NCI-H748 treated with DMSO at 0.1 percent for 48 hours (cell line): Measurements from ENCODE around the gene DCTN4.
"Not testable (repeated sequence)": the region's sequence is repeated elsewhere in the genome, so short reads cannot be mapped to it uniquely, and the experiment has no call there.

Experiments used
- DNase-seq: peaks from one replicate; lab custom pipeline; 2025; lab: John Stamatoyannopoulos, UW

The DCTN4 gene

DNA sequence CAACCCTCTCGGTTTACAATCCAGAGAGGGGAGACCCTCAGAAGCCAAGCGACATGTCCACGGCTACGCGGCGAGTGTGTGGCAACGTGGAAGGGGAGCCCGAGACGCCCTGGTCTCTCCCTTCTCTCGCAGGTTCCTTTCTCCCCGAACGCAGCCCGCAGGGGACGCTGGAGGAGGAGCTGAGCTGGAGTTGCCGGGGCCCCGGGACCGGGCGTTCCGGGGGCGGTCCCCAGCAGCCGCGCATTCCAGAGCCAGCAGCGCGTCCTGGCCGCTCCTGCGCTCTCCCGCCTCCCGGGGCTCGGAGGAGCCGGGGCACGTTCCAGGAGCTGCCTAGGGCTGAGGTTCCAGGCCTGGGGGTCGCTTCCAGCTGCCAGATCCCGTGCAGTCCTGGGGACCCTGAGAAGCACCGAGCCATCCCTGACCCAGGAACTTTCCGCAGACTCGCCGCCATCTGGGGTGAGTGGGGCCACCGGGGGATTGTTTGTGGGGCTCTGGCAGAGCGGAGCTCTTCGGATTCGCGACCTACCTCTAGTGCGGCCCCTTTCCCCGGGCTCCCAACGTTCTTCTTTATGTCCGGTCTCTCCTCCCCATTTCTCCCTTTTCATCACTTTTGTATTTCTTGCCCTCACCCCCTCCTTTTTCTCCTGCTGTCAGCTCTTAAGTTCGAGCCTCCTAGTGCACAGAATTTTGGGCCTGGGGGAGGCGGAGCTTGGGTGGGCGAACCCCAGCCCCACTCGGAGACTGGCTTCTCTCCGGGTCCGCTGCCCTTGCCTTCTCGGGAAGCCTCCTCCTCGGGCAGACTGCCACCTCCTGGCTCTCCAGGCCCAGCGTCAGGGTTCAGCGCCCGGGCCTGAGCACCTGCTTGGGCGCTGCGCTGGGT, 19.9 kb upstream of the DCTN4 start, which contains the start of gene SMIM3:
Gene SMIM3, plus strand, starts transcription at position 241 of the 880 bp plus-strand sequence. CDS start 16,684 bp downstream, outside the sequence.
- peak; percentile 20 for DNase-seq

DNA sequence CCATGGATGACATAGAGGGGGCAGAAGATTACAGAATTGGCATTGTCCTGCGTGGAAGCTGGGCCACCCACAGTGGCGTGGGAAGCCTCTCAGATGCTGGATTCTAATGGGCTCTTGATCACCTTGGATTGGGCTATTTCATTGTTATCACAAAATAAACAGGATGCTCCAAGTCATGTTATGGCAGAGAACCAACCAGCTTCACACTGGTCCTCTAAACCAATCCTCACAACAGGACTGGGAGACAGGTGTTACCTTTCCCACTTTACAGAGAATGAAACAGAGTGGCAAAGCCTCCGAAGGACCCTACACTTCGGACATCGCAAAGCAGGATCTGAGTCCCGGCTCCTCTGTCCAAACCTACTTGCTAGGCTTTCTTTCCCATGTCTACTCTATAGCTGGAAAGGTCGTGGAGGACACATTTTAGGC, 19.3 kb upstream of the DCTN4 start:
- DNase-seq, result no peak

DNA sequence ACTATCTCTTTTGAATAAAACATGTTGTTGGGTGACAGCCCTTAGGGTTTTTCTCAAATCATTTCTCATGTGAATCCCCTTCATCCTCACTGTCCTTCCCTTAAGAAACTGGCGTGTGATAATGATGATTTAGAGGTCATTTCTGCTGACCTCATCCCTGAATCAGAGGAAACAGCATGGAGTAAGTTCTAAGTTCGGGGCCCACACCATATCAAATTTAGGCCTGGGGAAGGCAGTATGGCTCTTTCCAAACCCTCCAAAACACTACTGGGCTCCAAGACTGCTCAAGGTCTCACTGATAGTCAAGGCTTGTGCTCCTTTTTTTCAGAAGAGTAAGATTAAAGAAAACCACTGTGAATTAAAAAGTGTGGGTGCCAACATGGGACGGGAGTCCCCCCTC, 18.9 kb upstream of the DCTN4 start:
- DNase-seq, result no peak

DNA sequence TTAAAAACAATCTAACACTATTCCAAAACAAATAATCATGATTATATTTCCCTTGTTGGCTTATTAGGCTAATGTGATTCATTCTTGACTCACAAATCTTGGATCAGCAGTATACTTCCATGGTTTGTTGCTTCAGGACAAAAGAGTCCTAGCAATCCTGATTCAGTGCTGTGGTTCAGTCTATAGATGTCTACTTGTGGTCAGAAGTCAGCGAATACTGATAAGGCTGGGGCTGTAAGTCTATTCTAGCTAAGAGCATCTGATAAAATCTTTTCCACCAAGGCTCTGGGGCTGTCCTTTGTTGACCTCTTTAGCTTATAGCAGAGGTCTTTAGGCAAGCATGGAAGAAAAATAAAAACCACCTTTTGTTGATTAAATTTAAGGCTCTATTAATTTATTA, 15.3 kb upstream of the DCTN4 start:
- DNase-seq, result no peak

DNA sequence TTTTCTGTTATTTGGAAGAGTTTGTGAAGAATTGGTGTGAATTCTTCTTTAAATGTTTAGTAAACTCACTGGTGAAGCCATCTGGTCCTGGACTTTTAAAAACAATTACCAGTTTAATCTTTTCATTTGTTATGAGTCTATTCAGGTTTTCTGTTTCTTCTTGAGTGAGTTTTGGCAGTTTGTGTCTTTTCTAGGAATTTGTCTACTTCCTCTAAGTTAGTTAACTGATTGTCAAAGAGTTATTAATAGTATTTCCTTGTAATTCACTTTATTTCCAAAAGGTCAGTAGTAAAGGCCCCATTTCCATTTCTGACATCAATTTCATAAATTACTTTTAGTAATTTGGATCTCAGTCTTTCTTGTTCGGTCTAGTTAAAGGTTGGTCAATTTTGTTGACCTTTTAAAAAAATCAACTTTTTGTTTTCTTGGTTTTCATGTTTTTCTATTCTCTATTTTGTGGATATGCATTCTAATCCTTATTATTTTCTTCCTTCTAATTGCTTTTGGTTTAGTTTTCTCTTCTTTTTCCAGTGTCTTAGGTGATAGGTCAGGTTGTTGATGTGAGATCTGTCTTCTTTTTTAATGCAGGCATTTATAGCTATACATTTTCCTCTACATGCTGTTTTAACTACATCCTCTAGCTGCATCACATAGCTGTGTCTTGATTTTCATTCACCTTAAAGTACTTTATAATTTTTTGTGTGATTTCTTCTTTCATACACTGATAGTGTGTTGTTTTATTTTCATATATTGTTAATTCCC, 12.4 kb upstream of the DCTN4 start:
- no peak for DNase-seq

DNA sequence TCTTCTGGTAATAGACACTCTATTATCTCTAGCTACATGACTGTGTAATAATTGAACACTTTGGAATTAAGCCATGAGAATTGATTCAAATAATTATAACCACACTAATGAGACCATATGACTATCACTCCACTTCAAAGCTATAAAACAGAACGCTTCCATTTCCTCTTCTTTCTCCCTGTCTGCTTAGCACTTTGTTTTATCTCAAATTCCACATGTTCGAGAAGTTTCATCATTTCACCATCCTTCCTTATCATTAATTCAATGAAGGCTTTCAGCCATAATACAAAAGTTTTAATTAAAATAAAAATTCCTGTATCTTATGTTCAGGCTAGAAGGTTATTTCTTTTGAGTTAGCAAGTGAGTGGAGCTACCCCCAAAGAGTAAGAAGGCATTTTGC, 7.4 kb upstream of the DCTN4 start:
- DNase-seq, result no peak

DNA sequence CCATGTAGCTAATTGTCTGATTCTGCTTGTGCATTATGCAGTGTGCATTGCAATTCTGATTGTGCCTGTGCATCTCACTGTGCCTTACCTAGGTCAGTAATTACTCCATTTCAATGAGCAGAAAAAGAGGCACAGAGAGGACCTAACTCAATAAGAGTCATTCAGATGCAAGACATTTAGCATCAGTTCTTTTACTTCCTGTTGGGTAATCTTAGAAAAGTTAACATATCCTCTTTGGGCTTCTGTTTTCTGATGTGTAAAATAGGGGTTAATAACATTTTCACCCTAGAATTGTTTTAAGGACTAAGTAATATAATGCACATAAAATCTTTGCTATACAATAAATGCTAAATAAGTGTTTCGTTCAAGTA, 7.0 kb upstream of the DCTN4 start:
- DNase-seq, result no peak

DNA sequence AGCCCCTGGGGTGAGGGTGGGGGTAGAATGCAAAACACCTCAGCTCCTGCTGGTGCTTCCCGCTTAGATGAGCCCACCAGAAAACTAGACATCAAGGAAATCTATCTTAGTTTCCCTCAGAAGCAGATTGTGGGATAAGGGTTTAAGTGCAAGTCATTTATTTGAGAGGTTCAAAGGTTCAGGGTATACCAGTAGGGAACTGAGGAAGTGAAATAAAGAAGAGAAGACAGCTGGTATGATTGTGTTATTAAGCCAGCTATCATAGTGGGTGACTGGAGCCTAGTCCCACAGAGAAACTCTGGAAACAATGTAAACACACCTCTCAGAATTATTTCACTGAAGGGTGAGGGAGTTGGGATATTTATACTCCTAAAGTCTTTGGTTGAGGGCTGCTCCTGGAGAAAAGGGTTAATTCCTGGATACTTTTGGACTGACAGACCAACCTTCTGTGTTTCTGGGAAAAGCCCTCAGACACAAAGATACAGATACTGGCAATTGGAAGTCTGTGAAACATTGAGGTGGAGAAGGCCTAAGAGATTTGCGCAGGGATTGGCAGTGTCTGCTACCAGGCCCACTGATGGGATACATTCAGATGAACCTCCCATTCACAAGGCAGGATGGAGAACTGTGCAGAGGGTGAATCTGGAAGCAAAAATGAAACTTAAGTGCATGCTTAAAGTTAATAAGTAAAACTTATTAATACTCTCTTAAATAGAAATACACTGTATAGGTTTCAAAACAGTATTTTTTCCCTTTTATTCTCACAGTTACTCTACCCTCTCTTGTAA, 6.4 kb upstream of the DCTN4 start:
- DNase-seq, result no peak

DNA sequence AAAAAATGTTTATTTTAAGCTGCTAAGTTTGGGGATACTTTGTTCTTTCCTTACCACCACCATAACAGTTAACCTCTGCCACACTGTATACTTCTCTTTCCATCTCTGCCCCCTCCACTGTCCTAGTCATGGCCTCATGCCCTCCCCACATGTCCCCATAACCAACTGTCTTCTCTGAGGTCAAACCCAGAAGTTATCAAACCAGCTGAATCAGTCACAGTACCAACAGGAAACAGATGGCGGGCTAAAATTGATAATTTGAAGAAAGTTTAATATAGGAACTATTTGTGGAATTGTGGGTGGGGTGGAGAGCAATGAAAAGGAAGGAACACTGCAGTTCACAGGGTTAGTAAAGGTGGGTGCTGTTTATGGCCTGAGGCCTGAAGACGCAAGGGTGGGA, 5.7 kb upstream of the DCTN4 start:
- no peak for DNase-seq

DNA sequence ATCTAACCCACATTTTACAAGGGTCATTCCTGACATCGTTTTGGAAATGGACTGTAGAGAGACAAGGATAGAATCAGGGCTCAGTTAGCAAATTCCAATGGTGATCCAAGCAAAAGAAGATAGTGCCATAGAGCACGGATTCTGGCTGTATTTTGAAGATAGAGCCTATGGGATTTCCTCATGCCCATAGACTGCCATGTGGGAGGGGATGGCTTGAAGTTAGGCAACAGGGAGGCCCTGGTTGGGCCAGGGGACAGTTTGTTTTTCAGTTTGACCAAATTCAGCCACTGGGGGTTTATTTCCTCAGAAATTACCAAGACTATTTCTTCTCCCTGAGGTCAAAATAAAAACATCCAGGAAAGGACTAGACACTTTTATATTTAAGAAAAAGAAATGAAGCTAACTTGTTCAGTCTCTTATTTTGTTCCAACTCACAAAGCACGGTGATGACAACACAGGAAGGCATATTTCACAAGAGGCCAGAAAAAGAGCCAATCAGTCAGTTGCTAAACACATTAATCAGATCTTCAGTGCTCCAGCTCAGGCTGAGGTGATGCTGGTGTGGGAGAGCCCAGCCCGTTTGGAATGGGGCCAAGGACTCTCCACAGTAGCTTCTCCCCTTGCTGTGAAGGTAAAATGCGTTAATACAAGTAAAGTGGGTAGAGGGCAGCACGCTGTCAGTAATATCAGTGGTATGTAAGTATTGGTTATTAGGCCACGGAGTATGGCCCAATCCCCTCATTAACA, 4.4 kb upstream of the DCTN4 start:
- peak; percentile 12 for DNase-seq

DNA sequence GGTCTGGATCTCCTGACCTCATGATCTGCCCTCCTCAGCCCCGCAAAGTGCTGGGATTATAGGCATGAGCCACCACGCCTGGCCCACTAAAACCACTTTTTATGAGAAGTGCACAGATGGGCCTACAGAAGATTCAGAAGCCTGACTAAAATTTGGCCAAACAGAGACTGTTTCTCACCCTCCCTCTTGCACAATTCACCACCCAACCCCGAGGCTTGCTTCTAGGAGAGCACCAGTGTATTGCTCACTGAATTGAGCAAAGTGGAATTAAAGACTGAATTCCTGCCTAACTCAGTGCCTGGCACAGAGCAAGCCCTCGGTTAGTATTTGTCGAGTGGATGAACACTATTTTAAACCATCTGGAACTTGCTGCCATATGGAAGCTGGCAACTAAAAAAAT, 3.4 kb upstream of the DCTN4 start:
- DNase-seq, result no peak

DNA sequence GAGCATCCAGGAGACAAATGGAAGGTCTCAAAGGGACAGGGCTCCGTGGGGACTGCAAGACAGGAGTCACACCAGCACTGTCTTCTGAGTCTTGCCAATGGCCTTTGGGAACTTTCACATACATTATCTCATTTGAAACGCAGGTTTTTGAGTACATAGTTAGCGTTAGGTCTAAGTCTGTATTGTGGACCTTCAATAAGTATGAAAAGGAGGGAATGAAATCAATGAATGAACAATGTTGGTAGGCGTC, 442 bp upstream of the DCTN4 start:
- no peak for DNase-seq

DNA sequence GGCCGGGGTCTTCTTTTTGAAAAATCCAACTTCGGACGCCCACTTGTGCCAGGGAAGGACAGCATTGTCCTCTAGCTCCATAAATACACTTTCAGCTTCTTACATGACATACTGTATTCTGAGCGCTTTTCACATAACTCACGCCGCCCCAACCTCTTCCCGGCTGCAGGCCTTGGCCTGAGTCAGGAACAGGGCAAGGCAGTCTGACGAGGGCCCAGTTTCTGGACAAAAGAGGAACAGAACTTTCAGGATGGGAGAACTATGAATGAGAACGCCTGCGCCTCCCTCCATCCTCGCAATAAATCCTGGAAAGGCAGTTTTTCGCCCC, 650 bp downstream of the DCTN4 start:
- DNase-seq, result no peak

DNA sequence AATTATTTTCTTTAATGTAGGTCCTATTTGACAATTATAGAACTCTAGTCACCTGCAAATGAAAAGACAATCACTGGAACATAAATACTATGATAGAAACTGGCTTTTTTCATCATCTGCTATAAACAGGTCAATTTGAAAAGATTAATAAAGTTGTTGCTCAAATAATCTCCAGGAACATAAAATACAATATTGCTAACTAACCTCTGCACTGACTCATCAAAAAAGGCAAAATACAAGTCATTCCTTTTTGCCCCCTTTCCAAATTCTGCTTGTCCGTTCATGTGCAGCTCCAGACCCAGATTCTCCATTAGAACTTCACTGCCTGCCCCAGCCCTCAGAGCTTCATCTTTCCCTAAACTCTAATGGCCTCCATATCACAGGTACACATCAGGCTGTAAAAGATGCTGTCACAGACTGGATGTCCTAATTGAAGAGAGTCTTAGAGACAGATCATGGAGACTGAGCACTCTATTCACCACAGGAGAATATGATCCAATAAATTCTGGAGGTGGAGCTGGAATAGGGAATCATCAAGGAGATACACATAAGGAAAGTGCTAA, 1.6 kb downstream of the DCTN4 start:
- DNase-seq, result no peak

DNA sequence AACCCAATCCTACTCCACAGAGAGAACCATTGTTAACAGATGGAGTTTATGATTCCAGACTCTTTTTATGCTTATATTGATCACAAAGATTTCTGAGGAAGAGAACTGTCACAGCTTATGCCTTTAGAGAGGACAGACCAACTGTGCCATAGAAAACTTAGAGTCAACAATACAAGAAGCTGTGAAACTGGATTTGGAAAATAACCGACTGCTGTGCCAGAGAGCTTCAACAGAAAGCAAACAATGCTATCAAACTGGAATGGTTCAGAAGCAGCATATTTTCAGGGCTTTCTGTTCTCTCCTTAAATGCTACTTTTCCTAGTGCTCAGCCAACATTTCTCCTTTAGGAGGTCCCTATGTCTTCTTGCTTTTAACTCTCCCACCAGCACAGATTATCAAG, 5.0 kb downstream of the DCTN4 start:
- DNase-seq, result no peak

DNA sequence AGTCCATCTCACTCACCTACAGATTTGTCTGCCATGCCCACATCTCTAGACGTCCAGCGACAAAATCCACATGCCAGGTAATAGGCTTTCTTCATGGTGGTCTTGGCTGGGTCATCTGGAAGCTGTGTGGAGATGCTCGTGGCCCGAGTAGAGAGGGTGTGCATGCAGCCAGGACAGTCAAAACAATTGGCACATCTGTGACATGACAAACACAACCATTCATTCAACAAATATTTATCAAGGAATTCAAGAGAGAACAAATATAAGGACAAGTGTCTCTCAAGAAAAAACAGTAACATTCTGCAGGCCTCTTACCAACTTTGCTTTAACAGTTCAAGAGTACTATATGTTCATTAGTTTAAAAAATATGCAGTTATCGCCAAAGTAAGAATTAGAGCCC, 5.4 kb downstream of the DCTN4 start:
- no peak for DNase-seq

DNA sequence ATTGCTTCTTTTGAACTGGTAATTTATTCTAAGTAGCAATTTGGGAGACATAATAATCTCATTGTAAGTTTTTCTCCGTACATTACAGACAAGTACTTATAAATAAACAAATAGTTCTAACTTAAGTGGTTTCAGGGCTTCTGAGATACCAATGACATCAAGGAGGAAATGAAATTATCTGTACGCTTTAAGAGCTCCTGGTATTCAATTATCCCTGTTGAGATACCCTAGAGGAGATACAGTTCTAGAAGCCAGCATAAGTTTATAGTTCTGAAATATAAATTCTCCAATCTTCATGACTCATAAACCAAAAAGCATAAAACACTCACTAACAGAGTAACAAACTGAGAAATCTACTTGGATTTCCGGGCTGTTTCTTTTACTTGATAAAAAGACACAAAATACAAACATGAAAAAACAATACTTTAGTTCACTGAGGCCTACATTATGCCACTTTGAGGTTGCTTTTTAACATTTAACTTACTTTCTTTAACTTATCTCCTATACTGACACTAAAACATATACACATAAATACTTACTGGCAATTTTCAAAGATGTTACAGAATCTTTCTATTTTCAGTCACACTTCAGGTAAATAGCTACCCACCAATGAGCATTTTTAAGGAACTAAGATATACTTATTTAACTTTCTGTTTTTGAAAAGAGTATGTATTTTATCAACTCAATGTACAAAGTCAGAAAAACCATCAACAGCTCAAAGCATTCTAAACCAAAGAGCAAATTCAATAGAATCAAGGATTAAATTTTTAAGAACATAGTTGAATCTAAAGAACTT, 7.5 kb downstream of the DCTN4 start:
- no peak for DNase-seq

DNA sequence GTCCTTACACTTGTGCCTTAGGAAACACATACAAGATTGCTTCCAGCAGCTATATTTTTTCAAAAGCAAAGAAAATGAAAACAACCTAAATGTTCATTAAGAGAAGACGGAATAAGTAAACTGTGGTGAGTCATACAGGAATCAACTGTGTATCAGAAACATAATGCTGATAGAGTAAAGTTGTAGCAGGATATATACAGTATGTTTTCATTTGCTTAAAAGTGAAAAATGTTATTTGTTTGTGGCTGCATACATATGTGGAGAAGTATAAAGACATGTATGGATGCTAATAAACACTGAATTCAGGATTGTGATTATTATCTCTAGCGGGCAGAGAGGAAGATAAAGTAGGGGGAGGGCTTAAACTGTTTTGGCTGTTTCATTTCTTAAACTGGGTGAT, 8.3 kb downstream of the DCTN4 start:
- DNase-seq, result no peak

DNA sequence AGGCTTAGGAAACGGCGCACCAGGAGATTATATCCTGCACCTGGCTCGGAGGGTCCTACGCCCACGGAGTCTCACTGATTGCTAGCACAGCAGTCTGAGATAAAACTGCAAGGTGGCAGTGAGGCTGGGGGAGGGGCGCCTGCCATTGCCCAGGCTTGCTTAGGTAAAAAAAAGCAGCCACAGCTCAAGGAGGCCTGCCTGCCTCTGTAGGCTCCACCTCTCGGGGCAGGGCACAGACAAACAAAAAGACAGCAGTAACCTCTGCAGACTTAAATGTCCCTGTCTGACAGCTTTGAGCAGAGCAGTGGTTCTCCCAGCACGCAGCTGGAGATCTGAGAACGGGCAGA, 15.7 kb downstream of the DCTN4 start:
- not testable (repeated sequence) for DNase-seq

DNA sequence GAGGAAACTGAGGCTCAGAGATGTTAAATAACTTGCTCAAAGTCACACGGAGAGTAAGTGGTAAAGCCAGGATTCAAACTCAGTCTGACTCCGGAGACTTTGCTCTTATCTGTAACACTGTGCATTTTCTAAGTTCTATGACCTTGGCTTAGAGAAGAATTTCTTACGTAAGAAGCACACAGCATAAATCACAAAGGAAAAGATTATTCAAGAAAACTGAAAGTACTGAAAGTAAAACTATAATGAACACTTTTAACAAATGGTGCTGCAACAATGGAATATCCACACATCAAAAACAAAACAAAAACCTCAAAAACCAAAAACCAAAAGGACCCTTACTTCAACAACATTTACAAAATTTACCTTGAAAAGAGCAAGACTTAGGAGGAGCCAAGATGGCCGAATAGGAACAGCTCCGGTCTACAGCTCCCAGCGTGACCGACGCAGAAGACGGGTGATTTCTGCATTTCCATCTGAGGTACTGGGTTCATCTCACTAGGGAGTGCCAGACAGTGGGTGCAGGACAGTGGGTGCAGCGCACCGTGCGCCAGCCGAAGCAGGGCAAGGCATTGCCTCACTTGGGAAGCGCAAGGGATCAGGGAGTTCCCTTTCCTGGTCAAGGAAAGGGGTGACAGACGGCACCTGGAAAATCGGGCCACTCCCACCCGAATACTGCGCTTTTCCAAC, 16.2 kb downstream of the DCTN4 start:
- DNase-seq, result not testable (repeated sequence)

DNA sequence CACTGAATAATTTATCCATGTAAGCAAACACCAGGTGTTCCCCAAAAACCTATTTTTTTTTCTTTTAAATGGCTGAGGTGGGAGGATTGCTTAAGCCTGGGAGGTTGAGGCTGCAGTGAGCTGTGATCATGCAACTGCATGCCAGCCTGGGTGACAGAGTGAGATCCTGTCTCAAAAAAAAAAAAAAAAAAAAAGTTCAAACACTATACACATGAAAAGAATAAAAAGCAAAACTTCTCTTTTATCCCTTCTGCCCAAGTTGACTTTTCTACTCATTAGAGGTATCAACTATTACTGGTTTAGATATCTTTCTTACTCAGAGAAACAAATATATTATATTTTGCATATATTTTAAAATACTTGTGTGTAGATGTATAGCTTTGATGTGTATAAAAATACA, 17.8 kb downstream of the DCTN4 start:
- no peak for DNase-seq
